GM19438 (cell line): Measurements from ENCODE around the gene BCAS1.

Experiments used
- ATAC-seq: cut with Tn5 transposase; IDR thresholded peaks from one replicate; pipeline ENCODE4 v1.9.1; 2021; ENCODE audit warnings: low read depth; ENCODE audit not compliant: unreplicated experiment

Gene BCAS1

DNA sequence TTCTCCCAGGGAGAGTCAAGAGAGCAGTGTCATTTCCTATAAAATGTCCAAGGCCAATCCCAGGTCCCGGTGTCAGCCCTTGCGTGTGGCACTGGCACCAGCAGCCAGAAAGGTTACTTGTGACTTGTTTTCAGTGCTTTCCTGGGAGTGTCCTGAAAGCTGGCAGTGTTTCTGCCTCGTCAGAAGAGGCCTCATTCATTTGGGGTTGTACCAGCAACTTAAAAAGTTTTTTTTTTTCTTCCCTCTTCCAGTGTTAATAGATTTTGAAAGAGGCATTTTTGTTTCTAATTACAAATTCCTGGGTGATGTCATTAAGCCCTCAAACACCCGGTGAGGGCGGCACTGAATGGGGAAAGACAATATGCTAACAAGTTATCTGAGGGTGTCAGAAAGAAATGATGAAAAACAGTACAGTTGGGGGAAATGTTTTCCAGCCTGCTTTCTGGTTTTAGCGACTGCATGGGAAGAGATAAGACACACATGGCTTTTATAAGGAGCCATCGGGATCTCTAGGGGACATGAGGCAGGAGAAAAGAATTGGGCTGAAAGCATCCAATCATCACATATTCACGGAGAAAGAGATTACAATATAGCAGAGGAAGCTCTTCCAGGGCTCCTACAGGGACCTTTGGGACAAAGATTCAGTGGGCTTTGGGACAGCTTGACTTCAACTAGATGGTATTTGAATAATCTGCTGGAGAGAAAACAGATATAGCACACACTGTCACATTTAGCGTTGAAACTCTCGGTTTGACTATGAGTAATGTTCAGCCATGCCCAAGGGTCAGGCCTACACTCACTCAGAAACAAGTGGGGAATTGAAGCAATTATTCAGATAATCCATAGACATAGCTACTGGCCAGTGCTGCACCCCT is 153.0 kb downstream of the BCAS1 start:
- ATAC-seq, result peak; percentile 61

DNA sequence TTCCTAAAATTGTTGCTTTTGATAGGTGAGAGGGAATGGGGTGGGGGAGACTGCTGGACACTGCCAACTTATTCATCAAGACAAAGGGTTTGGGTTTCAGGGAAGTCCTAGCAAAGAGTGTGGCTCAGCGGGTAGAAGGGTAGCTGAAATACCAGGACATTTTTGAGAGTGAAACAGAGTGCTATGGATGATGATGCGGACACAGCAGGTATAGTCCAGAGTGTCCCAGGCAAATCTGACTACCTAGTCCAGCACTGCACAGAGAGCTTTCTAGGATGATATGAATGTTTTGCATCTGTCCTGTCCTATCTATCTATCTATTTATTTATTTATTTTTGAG is 154.3 kb downstream of the BCAS1 start:
- ATAC-seq, result no peak

DNA sequence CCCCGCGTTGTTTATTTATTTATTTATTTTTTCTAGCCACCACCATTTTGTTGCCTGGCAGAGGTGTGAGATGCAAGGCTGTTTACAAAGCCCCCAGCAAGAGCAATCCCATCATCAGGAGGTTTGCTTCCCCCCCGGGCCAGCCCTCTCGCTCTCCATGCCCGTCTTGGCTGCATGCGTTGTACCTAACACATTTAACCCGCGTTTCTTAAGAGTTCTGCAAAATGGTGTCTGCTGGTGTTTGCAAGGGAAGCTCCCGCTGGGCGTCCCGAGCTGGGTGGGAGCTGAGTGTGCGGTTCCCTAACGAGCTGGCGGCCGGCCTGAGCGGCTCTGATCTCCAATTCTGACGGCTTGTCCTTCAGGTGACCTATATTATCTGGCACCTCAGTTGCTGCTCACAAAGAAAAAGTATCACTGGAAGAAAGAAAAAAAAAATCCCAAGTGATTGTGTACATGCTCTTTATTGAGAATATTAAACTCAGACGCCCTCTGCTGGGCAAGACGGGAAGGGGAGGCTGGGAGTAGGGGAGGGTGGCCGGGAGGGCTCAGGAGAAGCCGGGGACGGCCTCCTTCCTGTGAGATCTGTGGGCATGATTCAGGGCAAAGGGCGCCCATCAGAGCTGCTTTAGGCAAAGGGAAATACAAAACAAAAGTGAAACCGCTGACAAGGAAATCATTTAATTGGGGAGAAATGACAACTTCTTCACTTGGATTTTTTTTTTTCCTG is 154.8 kb downstream of the BCAS1 start:
- no peak for ATAC-seq

DNA sequence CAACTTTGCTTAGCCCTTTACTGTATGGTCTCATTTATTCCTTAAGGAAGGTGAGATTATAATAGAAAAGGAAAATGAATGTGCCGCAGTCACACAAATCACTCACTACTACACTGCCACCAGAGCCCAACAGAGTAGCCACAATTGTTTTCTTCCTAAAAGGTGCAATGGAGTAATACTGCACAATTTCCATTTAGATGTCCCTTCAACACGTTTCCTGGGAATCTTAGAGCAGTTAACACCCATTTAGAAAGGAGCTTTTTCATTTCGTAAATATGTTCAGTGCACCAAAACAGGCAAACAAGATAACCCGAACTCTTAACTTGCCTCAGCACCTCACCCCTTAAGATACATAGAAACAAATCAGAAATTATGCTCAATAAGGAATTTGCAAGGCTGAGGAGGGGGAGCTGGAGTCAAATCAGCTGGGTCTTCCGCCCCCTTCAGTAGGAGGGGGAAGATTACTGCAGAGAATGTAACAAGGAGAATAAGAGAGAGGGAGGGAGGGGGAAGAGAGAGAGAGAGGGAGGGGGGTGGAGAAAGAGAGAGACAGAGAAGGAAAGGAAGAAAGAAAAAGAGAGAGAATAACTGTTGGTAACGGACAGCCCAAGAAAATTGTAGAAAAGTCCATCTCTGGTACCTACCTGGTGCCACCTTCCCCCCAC is 155.5 kb downstream of the BCAS1 start:
- ATAC-seq, result no peak

DNA sequence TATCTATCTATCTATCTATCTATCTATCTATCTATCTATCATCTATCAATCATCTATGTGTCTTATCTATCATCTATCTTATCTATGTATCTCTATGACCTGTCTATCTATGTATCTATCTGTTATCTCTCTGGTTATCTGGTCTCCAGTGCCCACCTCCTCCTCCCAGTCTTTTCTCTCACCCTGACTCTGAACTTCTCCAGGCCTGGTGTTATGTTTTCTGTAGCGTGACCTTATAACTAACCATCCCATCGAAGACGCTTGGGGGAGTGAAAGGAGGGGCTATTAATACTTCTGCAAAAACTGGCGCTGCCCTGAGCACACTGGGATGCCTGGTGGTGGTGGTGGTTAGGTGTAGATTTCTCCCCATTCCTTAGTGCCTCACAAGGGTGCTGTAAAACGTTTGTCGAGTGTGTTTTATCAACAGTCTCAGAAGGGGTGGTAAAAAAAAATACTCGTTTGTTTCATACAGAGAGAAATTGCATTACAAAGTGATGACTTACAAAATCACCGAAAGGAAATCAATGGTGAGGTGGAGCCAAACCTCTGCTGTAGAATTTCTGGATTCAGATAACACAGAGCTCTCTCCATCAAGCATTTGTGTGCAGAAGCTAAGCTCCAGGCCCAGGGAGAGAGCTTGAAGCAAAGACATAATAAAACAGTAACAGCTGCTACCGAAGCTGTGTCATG is 156.2 kb downstream of the BCAS1 start:
- no peak for ATAC-seq

DNA sequence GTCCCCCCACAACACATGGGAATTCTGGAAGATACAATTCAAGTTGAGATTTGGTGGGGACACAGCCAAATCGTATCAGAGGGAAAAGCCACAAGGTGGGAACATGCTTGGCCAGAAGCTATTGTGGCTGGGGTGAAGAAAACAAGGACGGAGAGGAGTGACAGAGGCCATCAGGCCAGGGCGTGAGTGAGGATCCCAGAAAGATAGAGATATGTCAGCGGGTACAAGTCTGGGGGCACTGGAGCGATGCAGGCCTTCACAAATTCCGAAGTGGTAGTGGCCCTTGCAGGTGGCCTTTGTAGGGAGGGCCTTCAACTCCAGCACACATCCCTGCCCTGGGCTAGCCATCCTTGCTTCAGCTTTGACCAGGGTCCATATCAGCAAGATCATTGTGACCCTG is 159.1 kb downstream of the BCAS1 start:
- no peak for ATAC-seq

DNA sequence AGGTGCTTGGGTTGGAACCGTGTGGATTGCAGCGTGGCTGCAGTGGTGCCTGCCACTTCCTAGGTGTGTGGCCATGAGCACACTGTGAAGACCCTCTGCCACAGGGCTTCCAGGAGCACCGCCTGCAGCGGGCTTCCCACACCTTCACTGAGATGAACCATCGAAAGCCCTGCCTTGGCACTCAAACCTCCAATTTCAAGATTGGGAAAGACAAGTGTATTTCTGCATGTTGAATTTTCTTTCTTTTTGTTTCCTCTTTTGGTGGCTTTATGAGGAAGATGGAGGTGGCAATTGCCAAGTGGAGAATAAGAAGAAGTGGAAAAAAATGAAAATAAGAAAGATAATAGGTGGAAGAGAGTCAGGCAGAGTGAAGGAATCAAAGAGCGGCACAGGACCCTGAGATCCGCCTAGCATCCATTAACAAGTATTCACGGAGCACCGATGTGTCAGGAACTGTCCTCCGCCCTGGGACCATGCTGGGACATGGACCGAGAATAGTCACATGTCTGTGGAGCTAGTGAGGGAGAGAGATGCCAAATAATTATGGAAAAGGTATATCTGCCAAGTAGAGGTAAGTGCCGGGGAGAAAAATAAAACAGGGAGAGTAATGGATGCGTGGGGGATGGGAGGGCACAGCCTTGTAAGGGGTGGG is 159.9 kb downstream of the BCAS1 start:
- ATAC-seq, result no peak

DNA sequence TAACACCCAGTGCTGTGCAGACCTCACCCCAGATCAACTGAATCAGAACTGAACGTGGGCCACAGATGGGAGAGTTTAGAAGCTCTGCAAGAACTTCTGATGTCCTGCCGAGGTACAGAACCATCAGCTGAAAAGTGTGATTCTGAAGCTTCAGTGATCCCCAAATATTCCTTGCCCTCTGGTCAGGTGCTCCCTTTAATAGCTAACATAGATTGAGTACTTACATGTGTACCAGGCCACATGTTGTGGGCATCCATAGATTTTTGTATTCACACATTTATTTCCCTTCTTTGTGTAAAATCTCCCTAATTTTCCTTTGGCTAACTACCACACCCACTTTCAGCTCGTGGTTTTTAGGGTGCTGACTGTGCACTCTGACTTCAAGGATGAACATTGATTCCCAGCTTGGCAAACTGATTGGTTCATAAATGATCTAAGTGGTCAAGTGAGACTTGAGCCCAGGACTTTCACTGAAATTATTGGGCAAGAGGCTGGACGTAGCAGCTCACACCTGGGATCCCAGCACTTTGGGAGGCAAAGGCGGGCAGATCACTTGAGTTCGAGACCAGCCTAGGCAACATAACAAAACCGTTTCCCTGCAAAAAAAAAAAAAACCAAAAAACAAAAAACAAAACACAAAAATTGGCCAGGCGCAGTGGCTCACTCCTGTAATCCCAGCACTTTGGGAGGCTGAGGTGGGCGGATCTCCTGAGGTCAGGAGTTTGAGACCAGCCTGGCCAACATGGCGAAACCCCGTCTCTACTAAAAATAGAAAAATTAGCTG is 162.2 kb downstream of the BCAS1 start:
- ATAC-seq, result no peak

DNA sequence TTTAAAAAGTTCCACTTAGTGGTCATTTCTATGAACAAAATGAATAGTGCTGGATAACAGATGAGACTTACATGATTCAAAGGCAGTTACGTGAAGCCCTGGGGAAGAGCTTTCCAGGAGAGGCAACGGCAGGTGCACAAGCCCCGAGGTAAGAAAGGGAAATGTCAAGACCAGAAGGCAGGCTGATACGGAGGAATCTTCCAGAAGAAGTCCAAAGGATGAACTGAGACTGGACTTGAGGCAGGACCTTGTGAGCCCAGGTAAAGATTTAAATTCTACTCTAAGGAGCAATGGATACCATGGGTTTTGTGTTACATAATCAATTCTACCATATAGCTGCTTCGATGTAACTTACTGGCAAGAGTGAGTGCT is 164.6 kb downstream of the BCAS1 start:
- ATAC-seq, result no peak

DNA sequence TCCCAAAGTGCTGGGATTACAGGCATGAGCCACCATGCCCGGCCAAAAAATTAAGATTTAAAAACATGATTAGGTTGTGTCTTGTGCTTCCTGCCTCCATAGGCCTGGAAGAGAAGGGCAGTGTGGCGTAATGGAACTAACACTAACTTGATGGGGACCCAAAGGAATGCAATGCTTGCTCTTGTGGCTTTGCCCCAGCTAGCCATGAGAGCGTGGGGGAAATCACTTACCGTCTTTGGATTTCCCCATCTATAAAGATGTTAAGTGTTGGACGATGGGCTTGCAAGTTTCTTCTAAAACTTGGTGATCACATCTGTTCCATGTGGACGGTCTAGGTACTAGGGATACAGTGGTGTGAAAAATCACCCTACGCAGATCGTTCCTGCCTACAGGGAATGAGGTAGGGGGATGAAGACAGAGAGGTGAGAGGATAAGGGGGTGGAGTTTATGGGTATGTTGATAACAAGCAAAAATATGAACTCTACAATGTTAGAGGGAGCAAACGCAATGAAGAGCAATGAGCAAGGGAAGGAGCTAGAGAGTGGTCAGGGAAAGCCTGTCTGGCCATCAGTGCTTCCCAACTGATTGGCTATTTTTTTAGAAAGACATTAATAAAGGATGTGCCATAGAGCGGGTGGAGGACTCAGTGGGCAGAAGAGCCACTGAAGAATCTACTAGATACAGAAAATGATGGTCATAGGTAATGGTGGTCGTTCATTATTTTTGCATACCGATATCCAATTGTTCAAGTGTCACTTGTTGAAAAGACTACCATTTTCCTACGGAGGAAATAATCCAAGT is 165.2 kb downstream of the BCAS1 start:
- ATAC-seq, result no peak

DNA sequence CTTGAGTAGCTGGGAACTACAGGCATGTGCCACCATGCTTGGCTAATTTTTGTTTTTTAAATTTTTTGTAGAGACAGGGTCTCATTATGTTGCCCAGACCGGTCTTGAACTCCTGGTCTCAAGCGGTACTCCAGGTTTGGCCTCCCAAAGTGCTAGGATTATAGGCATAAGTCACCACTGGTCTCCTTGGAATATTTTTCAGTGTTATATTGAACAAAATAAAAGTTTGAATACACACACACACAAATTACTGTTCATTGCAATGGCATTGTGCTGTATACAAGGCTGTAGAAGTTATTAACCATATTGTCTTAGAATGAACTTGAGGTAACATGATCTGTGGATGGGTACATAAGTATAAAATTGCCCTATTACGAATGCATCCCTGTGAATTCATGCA is 166.1 kb downstream of the BCAS1 start:
- ATAC-seq, result no peak

DNA sequence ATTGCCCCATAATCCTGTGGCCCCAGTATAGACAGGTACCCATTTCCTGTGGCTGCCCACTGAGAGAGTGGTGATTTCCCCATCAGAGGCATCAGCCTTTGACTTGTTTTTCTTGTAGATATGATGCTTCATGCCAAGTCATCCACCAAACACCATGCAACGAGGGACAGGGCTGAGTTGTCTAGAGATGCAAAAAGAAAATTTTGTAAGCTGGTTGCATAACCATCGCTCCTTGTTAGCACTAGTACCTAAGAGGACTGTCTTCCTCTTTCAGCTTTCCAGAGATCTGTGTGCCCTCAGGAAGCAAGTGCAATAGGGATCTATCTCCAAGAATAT is 166.8 kb downstream of the BCAS1 start:
- no peak for ATAC-seq

DNA sequence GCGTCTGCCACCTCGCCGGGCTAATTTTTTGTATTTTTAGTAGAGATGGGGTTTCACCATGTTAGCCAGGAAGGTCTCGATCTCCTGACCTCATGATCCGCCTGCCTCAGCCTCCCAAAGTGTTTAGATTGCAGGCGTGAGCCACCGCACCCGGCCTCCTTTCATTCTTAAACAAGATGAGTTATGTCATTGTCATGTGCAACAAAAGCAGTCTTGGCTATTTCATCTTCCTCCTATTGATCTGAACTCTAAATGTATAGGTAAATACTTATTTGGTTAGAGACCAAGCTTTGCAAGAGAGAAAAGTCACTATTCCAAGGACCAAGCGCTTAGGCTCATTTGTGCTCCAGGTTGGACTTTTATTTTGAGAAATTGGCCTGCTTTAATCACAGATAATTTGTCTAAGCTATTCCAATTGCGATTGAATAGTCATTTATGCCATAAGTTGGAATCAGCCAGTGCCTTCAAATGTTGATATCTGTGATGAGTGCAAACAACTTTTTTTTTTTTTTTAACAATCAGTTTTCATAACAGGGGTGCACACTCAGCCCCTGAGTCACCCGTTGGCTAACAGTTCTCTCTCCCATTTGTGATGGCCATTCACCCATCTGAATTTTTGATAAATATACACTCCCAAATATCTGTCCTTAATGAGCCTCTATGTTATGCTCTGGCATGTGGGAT is 167.3 kb downstream of the BCAS1 start:
- ATAC-seq, result no peak

DNA sequence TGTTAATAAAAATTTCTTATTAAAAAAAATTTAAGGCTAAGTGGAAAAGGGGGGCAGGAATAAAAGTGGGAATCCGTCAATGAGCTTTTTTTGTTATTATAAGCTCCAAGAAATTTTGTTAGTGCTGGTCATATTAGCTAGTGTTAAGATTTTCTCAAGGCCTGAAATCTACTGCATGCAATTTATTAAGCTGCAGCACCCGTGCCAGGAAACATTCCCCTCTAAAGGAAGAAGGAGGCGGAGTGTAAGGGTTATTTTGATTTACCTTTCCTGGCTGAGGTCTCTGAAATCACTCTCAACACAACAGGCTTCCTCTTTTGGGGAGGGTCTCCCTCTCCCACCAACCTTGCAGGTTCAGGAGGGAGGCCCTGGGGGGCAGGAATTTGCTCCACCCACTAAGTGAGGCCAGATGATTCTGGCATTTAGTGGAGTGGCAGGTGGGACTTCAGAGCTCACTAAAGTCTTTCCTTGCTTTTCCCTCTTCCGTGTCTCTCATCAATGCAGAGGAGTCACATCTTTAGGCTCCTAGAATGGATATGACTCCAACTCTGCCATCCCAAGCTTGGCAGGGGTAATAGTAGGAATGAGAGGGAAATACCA is 168.8 kb downstream of the BCAS1 start:
- no peak for ATAC-seq

DNA sequence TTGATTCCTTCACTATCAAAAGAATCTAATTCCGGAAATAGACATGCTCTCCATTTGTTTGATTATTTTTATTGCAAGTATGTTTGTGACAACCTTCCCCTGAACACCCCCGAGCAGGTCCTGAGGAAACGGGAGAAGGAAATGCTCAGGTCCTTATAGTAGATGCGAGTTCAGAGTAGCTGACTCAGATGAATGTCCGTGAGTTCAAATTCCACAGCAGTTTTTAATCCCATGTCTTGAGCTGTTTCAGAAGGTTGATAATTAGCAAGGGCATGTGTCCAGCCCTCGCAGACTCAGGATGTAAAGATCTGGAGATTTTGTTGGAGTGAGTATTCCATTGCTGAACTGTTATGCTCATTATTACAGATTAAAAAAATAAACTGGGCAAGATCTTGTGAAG is 169.3 kb downstream of the BCAS1 start:
- no peak for ATAC-seq

DNA sequence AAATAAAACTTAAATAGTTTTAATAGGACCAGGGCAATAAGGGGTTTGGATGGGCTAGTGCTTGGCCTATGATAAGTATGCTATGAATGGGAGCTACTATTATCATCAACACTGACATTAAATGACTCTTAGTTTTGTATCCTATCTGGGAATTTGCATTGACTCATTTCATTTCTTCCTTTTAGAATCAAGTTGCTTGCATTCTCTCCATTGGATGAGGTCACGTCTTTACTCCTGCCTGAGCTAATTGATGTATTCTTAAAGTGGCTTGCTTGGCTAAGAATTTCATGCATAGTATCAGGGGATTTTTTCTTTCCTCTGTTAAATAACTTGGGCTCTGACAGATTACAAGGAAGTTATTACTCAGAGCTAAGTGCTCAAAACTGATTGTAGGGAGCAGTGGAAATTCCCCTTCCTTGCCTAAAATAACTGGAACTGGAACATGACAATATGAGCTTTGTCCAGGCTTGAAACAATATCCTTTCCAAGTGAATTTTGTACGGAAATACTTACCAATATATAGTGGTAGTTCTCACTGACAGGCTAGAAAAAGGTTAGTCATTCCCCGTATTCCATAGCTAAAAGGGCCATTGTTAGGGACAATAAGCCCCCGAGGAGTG is 169.9 kb downstream of the BCAS1 start:
- ATAC-seq, result no peak

DNA sequence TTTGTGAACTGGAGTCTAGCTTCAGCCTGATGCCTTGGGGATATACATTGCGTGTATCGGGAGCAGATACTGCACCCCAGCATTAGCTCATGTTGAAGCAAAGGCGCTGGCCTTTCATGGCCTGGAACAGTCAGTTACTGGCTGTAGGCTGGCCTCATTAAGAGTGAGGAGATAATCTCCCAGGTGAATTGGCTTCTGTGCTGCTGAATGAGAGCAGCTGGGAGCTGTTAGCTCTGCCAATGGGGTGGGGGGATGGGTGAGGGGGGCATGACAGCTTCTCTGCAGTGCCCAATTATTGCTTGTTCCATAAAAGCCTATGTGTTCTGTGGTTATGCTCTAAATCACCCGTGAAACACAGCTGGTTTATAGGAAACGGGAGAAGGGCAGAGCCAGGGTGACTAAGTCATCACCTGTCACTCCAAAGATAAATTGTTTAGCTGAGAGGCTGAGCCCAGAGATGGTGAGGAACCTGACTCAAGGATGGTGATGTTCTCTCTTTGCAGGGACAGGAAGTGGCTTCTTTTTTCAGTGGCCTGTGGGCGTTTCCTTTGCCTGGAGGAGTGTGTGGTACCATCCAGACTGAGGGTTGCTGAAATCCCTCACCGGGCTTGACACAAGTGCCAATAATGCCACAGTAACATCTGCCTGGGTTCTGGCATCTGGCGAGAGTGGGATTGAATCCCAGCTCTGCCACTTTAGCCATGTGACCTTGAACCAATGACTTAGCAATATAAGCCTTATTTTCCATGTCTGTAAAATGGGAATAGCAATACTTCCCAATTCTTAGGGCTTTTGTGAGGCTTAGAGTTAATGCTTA is 170.8 kb downstream of the BCAS1 start:
- peak; percentile 87 for ATAC-seq
